ENCODE data around the gene TUBA3D. TPM values are rescaled to one million over a fixed set of nuclear protein-coding genes. Genes with fewer than 3 reads are reported as not detected.

The TUBA3D gene
- total RNA-seq = not detected

GRCh38 chr2:131475831-131476230 lies at the start of gene TUBA3D:
Gene TUBA3D, plus strand, starts transcription at chr2:131476119. Its CDS starts 81 bp downstream, at chr2:131476200.

GRCh38 chr2:131492015-131492417 lies 16.1 kb downstream of the TUBA3D start, which contains the start of gene MZT2A:
Gene MZT2A, minus strand, starts transcription at chr2:131492397. Its CDS starts 21 bp downstream, at chr2:131492376.

GRCh38 chr2:131527131-131528001 lies 51.4 kb downstream of the TUBA3D start, which contains the start of gene CCDC74A:
Gene CCDC74A, plus strand, starts transcription at chr2:131527888. Its CDS starts 83 bp downstream, at chr2:131527971.

Small RNAs within 50 kb of the gene (microRNA-seq; reads per million reads assigned to microRNA genes)
- gene MIR4784 (ENCODE audit: borderline microRNAs expressed, borderline replicate concordance) = not detected

Other genes with a start within 250 kb of the TUBA3D start
- gene RAB6D, start 112.0 kb upstream of the TUBA3D start, total RNA-seq = not detected
- 100 to 1,000 TPM; 265 to 267 TPM for gene MZT2A, start 16.3 kb downstream of the TUBA3D start, total RNA-seq
- 1 to 10 TPM; 2.6 to 3.8 TPM for gene CCDC74A, start 51.8 kb downstream of the TUBA3D start, total RNA-seq